Measurements from ENCODE around the gene HIVEP1.

DNA sequence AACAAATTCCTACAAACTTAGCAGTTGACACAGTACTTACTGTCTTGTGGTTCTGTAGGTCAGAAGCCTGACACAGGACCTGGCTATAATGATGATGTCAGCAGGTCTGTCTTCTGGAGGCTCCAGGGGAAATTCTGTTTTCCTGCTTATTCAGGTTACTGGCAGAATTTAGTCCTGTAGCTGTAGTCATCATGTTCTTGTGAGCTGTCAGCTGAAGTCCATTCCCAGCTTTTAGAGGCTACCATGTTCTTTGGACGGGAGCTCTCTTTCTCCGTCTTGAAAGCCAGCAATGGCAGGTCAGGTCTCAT is 99.2 kb downstream of the HIVEP1 start:
- TF ChIP-seq, protein P1, sequence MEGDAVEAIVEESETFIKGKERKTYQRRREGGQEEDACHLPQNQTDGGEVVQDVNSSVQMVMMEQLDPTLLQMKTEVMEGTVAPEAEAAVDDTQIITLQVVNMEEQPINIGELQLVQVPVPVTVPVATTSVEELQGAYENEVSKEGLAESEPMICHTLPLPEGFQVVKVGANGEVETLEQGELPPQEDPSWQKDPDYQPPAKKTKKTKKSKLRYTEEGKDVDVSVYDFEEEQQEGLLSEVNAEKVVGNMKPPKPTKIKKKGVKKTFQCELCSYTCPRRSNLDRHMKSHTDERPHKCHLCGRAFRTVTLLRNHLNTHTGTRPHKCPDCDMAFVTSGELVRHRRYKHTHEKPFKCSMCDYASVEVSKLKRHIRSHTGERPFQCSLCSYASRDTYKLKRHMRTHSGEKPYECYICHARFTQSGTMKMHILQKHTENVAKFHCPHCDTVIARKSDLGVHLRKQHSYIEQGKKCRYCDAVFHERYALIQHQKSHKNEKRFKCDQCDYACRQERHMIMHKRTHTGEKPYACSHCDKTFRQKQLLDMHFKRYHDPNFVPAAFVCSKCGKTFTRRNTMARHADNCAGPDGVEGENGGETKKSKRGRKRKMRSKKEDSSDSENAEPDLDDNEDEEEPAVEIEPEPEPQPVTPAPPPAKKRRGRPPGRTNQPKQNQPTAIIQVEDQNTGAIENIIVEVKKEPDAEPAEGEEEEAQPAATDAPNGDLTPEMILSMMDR (IDR thresholded peaks at IDR 0.05; ENCODE audit: insufficient read depth, low read depth, low read length): no peak
- no peak for TF ChIP-seq EZH2 (IDR thresholded peaks at IDR 0.05; ENCODE audit: insufficient read depth, low read length)
